Activated CD4-positive, alpha-beta T cell treated with anti-CD3 and anti-CD28 coated beads, Interleukin-2, amount 50 U/mL, for 16 hours (primary cell): ENCODE measurements around the gene SHOX.
"Not testable (repeated sequence)": the region's sequence is repeated elsewhere in the genome, so short reads cannot be mapped to it uniquely, and the experiment has no call there.

Experiments used
- DNase-seq: peaks from one replicate; pipeline ENCODE4 v3.0.0-alpha.2; 2020

Gene SHOX

DNA sequence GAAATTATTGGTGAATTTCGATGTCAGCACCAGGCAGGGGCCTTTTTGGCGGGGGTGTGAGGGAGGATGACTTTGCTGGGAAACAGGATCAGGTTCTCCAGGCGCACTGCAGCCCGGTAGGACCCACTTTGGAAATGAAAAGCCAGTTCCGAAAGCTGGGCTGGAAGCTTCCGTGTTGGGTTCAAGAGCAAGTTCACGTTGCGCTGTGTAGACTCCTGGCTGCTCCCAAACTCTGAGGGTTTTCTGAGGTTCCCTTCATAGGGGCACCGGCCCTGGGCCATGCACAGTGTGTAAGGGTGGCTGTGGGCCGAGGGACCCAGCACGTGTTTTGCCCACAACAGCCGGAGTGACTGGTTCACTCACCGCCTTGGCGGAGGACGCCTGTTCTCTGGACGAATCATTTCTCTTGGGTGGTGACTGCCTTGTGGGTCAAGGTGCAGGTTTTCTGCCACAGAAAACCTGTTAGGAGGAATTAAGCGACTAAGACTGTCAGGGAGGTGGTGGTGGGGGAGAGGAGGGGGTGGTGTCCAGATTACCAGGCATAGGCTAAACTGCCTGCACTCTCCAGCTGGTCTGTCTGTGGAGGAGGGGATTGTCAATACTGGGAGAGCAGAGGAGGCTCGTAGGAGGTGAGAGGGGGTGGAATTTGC, 8.0 kb downstream of the SHOX start:
- no peak for DNase-seq

DNA sequence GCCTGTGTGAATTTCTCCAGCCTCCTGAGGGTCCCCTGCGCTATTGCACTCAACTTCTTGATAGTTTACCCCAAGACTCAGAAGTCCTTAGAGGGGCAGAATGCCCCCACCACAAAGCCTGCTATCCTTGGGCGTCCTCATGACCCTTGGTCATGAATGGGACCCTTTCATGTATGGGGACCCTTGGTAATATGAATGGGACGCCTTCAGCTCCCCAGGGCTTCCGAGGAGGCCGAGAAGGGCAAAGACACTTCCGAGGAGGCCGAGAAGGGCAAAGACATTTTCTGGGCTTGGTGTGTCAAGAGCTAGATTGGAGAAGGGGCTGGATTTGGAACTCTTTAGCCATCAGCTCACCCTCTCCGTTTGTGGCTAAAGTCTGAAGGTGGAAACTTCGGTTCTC, 8.6 kb downstream of the SHOX start:
- no peak for DNase-seq

DNA sequence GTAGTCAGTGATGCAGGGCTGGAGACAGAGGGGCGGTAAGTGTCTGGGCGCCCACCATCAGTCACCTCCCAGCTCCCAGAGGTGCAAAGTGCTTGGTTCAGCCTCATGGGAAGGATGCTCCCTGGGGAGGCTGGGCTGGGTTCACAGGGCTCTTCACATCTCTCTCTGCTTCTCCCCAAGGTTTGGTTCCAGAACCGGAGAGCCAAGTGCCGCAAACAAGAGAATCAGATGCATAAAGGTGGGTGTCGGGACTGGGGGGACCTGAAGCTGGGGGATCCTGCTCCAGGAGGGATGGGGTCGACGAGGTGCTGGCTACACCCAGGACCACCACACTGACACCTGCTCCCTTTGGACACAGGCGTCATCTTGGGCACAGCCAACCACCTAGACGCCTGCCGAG, 10.1 kb downstream of the SHOX start:
- no peak for DNase-seq

DNA sequence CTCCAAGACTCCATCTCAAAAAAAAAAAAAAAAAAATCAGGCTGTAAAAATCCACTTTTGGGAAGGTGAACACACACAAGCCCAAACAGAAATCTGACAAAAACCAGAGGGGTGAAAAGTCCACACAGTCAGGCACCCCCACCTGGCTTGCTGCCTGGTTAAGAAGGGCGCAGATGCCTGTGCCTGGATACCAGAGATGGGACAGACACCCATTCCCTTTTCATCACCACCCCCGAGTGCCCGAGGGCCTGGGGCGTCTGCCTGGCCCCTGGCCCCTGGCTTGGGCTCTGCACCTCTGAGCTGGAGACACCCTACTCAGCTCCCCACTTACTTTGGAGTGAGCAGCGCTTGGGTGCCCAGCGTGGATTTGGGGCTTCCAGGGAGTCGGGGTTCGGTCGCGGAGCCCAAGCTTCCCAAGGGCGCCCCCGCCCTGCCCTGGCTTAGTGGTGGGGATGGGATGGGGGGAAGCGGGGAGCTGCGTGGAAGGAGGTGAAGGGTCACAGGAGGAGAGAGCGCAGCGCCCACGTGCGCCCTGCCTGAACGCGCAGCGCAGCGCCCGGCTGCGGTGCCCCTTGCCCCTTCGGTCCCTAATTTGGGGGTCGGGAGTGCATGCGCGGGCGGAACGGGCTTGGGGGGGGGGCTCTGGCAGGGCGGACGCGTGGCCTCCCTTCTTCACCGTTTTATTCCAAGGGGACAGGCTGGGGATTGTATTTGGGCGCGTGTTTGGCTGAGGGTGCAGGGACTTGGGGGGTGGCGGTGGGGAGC, 11.3 kb downstream of the SHOX start:
- no peak for DNase-seq

- no peak for DNase-seq
Observed at GRCh38 chrX:642436-643240, 12.0 kb downstream of the SHOX start.

DNA sequence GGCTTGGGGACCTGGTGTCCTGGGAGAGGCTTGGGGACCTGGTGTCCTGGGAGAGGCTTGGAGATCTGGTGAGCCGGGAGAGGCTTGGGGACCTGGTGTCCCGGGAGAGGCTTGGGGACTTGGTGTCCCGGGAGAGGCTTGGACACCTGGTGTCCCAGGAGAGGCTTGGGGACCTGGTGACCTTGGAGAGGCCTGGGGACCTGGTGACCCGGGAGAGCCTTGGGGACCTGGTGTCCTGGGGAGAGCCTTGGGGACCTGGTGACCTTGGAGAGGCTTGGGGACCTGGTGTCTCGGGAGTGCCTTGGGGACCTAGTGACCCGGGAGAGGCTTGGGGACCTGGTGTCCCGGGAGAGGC, 12.6 kb downstream of the SHOX start:
- no peak for DNase-seq

GRCh38 chrX:643911-644303, 13.3 kb downstream of the SHOX start:
- DNase-seq: no peak

GRCh38 chrX:644304-645281, 14.0 kb downstream of the SHOX start:
- no peak for DNase-seq

DNA sequence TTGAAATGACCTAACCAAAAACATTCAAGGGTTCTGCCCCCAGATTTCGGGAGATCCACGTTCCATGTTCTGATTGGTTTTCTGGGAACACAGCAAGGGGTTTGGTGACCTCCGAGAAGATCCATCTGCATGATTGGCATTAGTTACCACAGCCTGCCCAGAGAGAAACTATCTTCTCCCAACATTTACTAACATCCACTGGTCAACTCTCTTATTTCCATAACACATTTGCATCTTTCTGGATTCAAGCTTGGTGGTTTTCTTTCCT, 15.6 kb downstream of the SHOX start:
- DNase-seq: no peak

GRCh38 chrX:646796-647195, 16.2 kb downstream of the SHOX start:
- DNase-seq: no peak

- DNase-seq: no peak
Observed at GRCh38 chrX:649166-649565, 18.6 kb downstream of the SHOX start.

DNA sequence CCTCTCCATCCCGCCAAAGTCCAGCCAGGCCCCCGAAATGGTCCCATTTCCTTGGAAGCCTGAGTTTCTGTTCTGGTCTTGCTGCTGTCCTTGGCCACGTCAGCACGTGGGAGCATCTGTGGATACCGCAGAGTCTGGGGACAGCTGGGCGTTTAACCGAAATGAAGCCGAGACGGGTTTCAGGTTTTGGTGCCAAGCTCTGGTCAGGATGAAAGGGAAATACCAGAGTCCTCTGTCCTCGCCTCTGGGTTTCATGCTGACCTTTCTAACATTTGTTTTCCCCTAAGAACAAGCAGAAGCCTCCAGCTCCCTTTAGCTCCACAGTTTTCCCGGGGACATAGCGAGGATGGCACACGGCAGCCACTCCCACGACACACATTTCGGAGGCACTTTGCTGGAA, 19.7 kb downstream of the SHOX start:
- DNase-seq: no peak

GRCh38 chrX:650811-651210, 20.2 kb downstream of the SHOX start:
- no peak for DNase-seq

DNA sequence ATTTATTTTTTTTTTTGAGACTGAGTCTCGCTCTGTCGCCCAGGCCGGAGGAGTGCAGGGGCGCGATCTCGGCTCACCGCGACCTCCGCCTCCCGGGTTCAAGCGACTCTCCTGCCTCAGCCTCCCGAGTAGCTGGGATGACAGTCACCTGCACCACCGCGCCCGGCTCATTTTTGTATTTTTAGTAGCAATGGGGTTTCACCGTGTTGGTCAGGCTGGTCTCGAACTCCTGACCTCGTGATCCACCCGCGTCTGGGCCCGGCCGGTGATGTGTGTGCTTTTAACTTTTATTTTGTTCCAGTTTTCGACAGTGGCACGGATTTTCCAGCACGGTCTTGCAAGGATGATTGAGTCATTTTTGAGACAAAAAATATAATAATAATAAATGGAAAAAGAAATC, 21.3 kb downstream of the SHOX start:
- not testable (repeated sequence) for DNase-seq

DNA sequence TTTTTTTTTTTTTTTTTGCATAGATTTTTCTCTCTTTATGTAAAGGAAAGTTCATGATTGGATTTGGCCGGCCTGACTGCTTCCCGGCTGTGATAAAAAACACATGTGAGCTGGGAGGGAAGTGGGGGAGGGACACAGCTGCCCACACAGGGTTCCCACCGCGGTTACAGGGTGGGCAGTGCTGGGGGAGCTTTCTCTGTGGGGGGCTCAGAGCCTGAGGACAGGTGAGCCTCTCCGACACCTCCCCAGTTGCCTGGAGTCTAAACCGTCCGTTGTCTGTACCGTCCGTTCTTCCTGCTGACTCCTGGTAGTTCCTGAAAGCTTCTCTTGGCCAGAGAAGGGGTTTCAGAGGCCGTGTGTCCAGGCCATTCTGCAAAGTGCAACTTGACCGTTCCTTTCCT, 21.8 kb downstream of the SHOX start:
- no peak for DNase-seq

DNA sequence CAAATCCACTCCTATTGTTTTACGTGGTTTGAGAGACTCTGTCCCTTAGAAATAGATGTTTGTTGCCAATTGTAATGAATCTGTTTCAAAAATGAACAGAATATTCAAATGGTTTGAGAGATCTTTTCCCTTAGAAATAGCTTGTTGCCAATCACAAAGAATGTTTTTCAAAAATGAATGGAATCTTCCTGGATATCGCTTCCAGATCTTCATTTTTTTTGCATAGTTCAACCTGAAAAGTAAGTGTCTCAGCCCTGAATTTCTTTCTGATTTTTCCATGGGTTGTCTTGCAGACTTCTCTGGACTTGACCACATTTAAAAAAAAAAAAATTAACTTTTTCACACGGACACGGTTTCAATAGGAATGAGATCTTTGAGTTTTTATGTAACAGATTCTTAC, 22.7 kb downstream of the SHOX start:
- no peak for DNase-seq

DNA sequence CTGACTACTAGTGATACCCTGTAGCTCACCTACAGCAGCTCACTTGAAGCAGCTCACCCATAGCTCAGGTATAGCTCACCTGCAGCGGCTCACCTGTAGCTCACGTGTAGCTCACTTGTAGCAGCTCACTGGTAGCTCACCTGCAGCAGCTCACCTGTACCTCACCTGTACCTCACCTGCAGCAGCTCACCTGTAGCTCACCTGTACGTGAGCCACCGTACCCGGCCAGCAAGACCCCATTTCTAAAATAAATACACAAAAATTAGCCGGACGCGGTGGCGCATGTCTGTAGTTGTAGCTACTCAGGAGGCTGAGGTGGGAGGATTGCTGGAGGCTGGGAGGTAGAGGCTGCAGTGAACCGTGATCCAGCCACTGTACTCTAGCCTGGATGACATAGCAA, 30.6 kb downstream of the SHOX start:
- no peak for DNase-seq

- DNase-seq: no peak
Observed at GRCh38 chrX:662126-662525, 31.5 kb downstream of the SHOX start.

GRCh38 chrX:663841-664240, 33.2 kb downstream of the SHOX start:
- no peak for DNase-seq

GRCh38 chrX:666762-667720, 36.5 kb downstream of the SHOX start:
- DNase-seq: no peak

DNA sequence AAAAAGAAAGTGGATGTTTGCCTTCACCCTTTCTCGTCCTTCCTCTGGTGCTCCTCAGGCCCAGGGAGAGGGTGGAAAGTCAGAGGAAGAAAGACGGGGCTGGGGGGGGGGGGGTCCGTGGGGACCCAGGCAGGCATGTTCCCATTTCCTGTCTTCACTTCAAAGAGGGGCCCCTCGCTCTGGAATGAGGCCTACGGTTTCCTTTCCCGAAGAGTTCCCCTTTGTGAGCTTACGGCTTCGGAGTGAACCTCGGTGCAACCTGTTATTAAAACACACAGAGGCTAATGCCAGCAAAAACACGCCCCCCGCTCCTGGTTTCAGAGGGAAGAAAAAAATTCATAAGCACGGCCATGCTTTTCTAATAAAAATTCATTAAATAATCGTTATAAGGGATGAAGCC, 40.1 kb downstream of the SHOX start:
- no peak for DNase-seq

DNA sequence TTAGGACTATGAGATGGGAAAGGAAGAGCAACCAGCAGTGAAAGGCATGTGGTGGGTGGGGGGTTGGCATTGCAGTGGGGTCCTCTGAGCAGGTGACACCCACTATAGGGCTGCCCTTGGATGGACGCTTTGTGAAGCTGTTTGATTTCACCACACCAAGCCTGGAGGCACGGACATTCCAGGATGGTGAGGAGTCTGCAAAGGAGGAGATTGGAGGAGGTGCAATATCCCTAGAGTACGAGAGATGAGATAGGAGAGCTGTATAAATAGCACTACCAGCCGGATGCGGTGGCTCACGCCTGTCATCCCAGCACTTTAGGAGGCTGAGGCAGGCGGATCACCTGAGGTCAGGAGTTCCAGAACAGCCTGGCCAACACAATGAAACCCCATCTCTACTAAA, 42.3 kb downstream of the SHOX start:
- DNase-seq: no peak
